K562 (cell line): ENCODE data around the gene CTSW. TPM values are rescaled to one million over a fixed set of nuclear protein-coding genes. Genes with fewer than 3 reads are reported as not detected.
A peak's percentile ranks its signal among the peaks of the same experiment; 100 is the strongest.

Source experiments
- ATF1 ChIP-seq, 2 experiments: fragments of 450-650 bp in 1 of 2; IDR thresholded peaks; 2 replicates each; pipeline ENCODE4 v1.6.1; 2016; ENCODE audit warnings: missing compliant biosample characterization in 1 of 2, missing genetic modification characterization in 1 of 2
- ERF ChIP-seq: fragments of 450-650 bp; formaldehyde crosslinking; IDR thresholded peaks from 2 replicates; pipeline ENCODE4 v1.4.0; 2020; ENCODE audit warnings: mild to moderate bottlenecking, mixed read lengths
- HIVEP1 ChIP-seq: fragments of 250-450 bp; sonication (Bioruptor Pico); IDR thresholded peaks from 2 replicates; pipeline ENCODE4 v1.4.0; 2020; ENCODE audit warnings: mild to moderate bottlenecking
- MEIS2 ChIP-seq: fragments of 450-650 bp; IDR thresholded peaks from 2 replicates; pipeline ENCODE4 v1.6.1; 2014; ENCODE audit warnings: mild to moderate bottlenecking; ENCODE audit not compliant: partially characterized antibody
- NCOR1 ChIP-seq: fragments of 450-650 bp; IDR thresholded peaks from 2 replicates; pipeline ENCODE4 v1.6.1; 2016; ENCODE audit warnings: mild to moderate bottlenecking, moderate library complexity
- NR2C2 ChIP-seq, 2 experiments: fragments of 200-800 bp in 1 of 2; sonication (Bioruptor generic) in 1 of 2; sonication (generic) in 1 of 2; formaldehyde crosslinking in 1 of 2; IDR thresholded peaks; 2 replicates each; pipeline versions ENCODE4 v1.6.1 to v1.8.0; 2016 to 2022; ENCODE audit warnings: mild to moderate bottlenecking in 1 of 2, missing compliant biosample characterization in 1 of 2, missing genetic modification characterization in 1 of 2, missing genetic modification reagents in 1 of 2
- POLR2B ChIP-seq: fragments of 450-650 bp; IDR thresholded peaks from 2 replicates; pipeline ENCODE4 v1.6.1; 2018; ENCODE audit warnings: low read depth; ENCODE audit not compliant: partially characterized antibody
- PREB ChIP-seq: sonication (generic); formaldehyde crosslinking; IDR thresholded peaks from 2 replicates; pipeline ENCODE4 v1.8.1; 2023; ENCODE audit warnings: mild to moderate bottlenecking, missing genetic modification reagents
- PTRF ChIP-seq: fragments of 450-650 bp; IDR thresholded peaks from 2 replicates; pipeline ENCODE4 v1.6.1; 2016; ENCODE audit warnings: mild to moderate bottlenecking, missing genetic modification characterization, missing compliant biosample characterization
- PYGO2 ChIP-seq: fragments of 450-650 bp; IDR thresholded peaks from 2 replicates; pipeline ENCODE4 v1.6.1; 2016; ENCODE audit warnings: mild to moderate bottlenecking, missing genetic modification characterization, moderate library complexity, missing compliant biosample characterization
- RB1 ChIP-seq: fragments of 450-650 bp; IDR thresholded peaks from 2 replicates; pipeline ENCODE4 v1.6.1; 2017; ENCODE audit warnings: low read depth, mild to moderate bottlenecking
- TCF3 ChIP-seq: sonication (generic); formaldehyde crosslinking; IDR thresholded peaks from 2 replicates; pipeline ENCODE4 v1.4.0; 2020; ENCODE audit warnings: mild to moderate bottlenecking, missing genetic modification reagents
- TEAD1 ChIP-seq, 2 experiments: fragments of 450-650 bp in 1 of 2; sonication (generic) in 1 of 2; formaldehyde crosslinking; IDR thresholded peaks; 2 replicates each; pipeline versions ENCODE4 v1.4.0 to v1.8.0; 2020 to 2022; ENCODE audit warnings: mild to moderate bottlenecking in 2 of 2, missing genetic modification reagents in 1 of 2
- ZBED1 ChIP-seq: IDR thresholded peaks from 2 replicates; pipeline ENCODE4 v1.6.1; 2014
- ZC3H8 ChIP-seq: fragments of 450-650 bp; IDR thresholded peaks from 2 replicates; pipeline ENCODE4 v1.6.1; 2017
- ZKSCAN3 ChIP-seq: fragments of 250-450 bp; sonication (Bioruptor Pico); IDR thresholded peaks from 2 replicates; pipeline ENCODE4 v1.4.0; 2020
- ZNF217 ChIP-seq: sonication (generic); formaldehyde crosslinking; IDR thresholded peaks from 2 replicates; pipeline ENCODE4 v1.8.0; 2022; ENCODE audit warnings: mild to moderate bottlenecking, missing genetic modification reagents
- ZNF253 ChIP-seq: fragments of 250-450 bp; sonication (Bioruptor Pico); conservative IDR thresholded peaks from 2 replicates; pipeline ENCODE4 v1.6.1; 2021; ENCODE audit warnings: mild to moderate bottlenecking
- ZNF408 ChIP-seq: fragments of 250-450 bp; sonication (Bioruptor Pico); IDR thresholded peaks from 2 replicates; pipeline ENCODE4 v1.4.0; 2020; ENCODE audit warnings: low read depth, mild to moderate bottlenecking, moderate library complexity
- ZNF592 ChIP-seq: fragments of 450-650 bp; IDR thresholded peaks from 2 replicates; pipeline ENCODE4 v1.6.1; 2017; ENCODE audit warnings: antibody characterized with exemption, mild to moderate bottlenecking
- ZNF740 ChIP-seq, 3 experiments: fragments of 200-800 bp in 1 of 3; sonication (Bioruptor generic) in 1 of 3; sonication (generic) in 1 of 3; formaldehyde crosslinking in 1 of 3; IDR thresholded peaks; 2 replicates each; pipeline versions ENCODE4 v1.6.1 to v1.8.0; 2016 to 2022; ENCODE audit warnings: mild to moderate bottlenecking in 2 of 3, missing compliant biosample characterization in 2 of 3, missing genetic modification characterization in 2 of 3, missing genetic modification reagents in 1 of 3
- polyA plus RNA-seq, 8 experiments: library from polyadenylated mRNA; depleted of rRNA in 4 of 8; stranded (reverse) in 5 of 8; unstranded in 3 of 8; fragments of >200 nt; fragmentation: Nextera tagmentation in 2 of 8; fragmentation: Illumina TruSeq in 1 of 8; extraction: Ambion mirVana in 2 of 8; extraction: Trizol in 1 of 8; gene quantifications; 2 replicates each; pipeline versions ENCODE4 v1.2.1 to v1.2.3, GENCODE V29; 2011 to 2014; ENCODE audit warnings: inconsistent platforms in 1 of 8, missing spikeins in 1 of 8
- total RNA-seq, 7 experiments: library from RNA; depleted of rRNA in 6 of 7; stranded (reverse); fragments of >200 nt in 6 of 7; fragmentation: Illumina TruSeq in 2 of 7; extraction: Trizol in 2 of 7; gene quantifications; 2 replicates each; pipeline versions ENCODE4 v1.2.1 to v1.2.3, GENCODE V29; 2011 to 2021; ENCODE audit warnings: low replicate concordance in 1 of 7

CTSW gene
- total and polyA plus RNA-seq, 9 of the 15 experiments (the other 6 are each of a cell fraction or from before 2014, with no cell fraction given) = 0.04 TPM; not detected in 8

GRCh38 chr11:65899356-65900124 is 19.9 kb downstream of the CTSW start (continued):
- TF ChIP-seq ZNF592 (peak; percentile 95), POLR2B (peak; percentile 28), ATF1 (CRISPR knock-in tag; IDR thresholded peaks at IDR 0.05) (no peak), ATF1 (tag; IDR thresholded peaks at IDR 0.05) (peak; percentile 65; the same call in 1 of the 2 replicates), ZNF253 (no peak), TEAD1 (CRISPR knock-in tag; IDR thresholded peaks at IDR 0.05) (peak; percentile 37 to 64; a peak in 1 of 4 replicates), PREB (CRISPR knock-in tag) (peak; percentile 84; the same call in 1 of the 2 replicates), HIVEP1 (CRISPR knock-in tag) (no peak), PTRF (tag) (no peak), TCF3 (CRISPR knock-in tag) (no peak), MEIS2 (no peak), ZKSCAN3 (CRISPR knock-in tag) (no peak), ZBED1 (0 out of 2 replicates have a peak, but pooled peaks have one; percentile 51), ZNF740 (CRISPR knock-in tag; IDR thresholded peaks at IDR 0.05) (peak; percentile 79), ZNF740 (tag; IDR thresholded peaks at IDR 0.05) (no peak), ZNF217 (CRISPR knock-in tag) (no peak), ERF (CRISPR knock-in tag) (no peak), PYGO2 (no peak), NCOR1 (peak; percentile 52), ZNF408 (CRISPR knock-in tag) (no peak), NR2C2 (CRISPR knock-in tag; IDR thresholded peaks at IDR 0.05) (no peak), NR2C2 (tag; IDR thresholded peaks at IDR 0.05) (peak; percentile 68; the same call in 1 of the 2 replicates), ZC3H8 (no peak), RB1 (no peak; the same call in 1 of the 2 replicates)
